GM19395 (cell line): Measurements from ENCODE around the gene UNK.

Experiments used
- ATAC-seq: cut with Tn5 transposase; IDR thresholded peaks from one replicate; pipeline ENCODE4 v1.9.1; 2021; ENCODE audit warnings: mild to moderate bottlenecking, moderate library complexity; ENCODE audit not compliant: unreplicated experiment

The UNK gene

GRCh38 chr17:75819116-75819515, 34.5 kb downstream of the UNK start:
- ATAC-seq: no peak

GRCh38 chr17:75819678-75820077, 35.1 kb downstream of the UNK start:
- no peak for ATAC-seq

DNA sequence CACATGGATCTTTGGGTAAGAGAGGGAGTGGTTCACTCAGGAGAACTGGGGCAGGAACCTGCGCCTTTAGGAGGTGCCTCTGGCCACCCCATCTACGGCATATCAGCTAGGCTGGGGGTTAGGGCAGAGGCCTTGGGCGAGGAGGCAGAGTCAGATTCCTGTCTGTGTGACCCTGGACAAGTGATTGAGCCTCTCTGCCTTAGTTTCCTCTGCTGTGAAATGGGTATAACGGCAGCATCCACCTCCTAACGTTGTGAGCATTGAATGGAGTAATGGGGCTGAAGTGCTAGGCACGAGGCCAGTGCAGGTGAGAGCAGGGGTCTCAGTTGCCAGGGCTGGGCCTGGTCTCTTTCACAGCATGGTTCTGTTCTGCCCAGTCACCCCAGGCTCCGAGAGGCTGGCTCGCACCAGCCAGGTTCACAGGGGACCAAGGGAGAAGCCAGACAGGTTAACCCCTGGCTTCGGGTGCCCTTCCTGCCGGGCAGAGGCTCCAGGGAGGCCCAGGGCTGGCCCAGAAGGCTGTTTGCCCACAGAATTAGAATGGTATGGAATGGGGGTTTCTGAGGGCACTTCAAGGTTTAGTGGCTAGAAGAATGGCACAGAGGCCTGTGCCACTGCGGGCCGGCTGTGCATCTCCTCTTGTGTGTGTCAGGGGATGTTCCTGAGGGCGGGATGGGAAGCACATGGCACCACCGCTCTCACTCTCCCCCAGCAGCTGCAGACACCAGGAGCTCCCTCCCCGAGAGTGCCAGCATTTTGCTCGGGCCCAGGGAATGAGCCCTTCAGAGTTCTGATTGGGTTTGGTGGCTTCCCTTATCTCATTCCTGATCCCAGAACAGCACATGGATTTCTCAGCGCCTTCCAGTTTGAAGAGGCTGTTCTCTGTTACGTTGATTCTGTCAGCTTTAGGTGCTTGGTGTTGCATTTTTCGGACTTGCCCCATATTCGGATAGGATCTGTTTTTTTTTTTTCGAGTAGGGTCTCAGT, 35.8 kb downstream of the UNK start:
- ATAC-seq: no peak

GRCh38 chr17:75821552-75821951, 36.9 kb downstream of the UNK start:
- ATAC-seq: no peak

- no peak for ATAC-seq
Observed at GRCh38 chr17:75822119-75822799, 37.7 kb downstream of the UNK start.

- no peak for ATAC-seq
Observed at GRCh38 chr17:75822800-75823166, 38.2 kb downstream of the UNK start.

DNA sequence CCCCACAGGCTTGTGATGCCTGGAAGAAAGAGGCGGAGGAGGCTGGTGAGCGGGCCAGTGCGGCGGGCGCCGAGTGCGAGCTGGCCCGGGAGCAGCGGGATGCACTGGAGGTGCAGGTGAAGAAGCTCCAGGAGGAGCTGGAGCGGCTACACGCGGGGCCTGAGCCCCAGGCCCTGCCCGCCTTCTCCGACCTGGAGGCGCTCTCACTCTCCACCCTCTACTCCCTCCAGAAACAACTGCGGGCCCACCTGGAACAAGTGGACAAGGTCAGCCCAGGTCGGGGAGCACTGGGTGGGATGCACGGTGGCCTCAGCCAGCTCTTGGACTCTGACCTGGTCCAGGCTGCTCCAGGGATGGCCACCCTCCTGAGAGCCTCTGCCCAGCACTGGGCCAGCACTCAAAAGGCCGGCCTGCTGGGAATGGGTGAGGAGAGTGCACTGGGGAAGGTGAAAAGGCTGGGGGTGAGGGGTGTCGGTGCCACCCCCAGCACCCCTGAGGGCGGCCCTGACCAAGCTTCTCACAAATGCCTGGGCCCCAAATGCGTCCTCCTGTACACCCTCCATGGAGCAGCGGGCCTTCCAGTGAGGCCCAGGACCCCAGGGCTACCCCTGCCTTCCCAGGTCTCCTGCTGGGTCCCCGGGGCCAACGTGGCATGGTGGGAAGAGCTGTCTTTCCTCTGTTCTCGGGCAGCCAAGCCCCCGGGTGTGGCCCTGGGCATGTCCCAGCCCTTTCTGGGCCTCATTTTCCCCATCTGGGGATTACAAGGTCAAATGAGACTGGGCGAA, 38.8 kb downstream of the UNK start:
- ATAC-seq: no peak

DNA sequence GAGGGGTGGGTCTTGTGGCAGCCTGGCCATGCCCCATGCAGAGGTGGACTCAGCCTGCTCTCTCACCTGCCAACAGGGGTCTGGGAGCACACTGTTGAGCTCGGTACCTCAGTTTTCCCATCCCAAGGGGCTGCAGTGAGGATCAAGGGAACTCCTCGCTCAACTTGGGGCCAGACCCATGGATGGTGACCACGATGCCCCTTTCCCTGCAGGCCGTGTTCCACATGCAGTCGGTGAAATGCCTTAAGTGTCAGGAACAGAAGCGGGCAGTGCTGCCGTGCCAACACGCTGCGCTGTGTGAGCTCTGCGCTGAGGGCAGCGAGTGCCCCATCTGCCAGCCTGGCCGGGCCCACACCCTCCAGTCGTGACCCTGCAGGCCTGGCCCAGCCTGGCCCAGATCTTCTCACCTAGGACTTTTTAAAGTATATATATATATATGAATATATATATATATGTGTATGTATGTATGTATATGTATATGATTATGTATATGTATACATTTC, 39.5 kb downstream of the UNK start:
- ATAC-seq: no peak

GRCh38 chr17:75824666-75825065, 40.1 kb downstream of the UNK start:
- no peak for ATAC-seq

- ATAC-seq: no peak
Observed at GRCh38 chr17:75825149-75825552, 40.5 kb downstream of the UNK start.

GRCh38 chr17:75825748-75826370, 41.3 kb downstream of the UNK start:
- ATAC-seq: no peak

GRCh38 chr17:75826561-75827307, 42.1 kb downstream of the UNK start:
- ATAC-seq: no peak

- no peak for ATAC-seq
Observed at GRCh38 chr17:75827308-75828075, 42.9 kb downstream of the UNK start.

DNA sequence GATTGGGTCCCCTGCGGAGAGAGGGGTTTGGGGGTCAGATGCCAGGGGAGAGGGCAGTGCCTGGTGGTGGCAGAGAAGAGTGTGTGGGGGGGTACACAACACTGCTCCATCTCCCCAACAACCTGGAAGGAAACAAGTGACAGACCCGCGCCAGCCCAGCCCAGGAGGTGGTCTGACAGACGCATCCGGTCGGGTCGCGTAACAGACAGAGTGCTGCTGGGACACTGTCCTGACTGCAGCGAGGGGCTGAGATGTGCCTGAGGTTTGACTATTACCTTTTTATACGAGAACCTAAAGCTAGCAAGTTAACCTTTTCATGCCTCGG, 43.4 kb downstream of the UNK start:
- ATAC-seq: no peak

- no peak for ATAC-seq
Observed at GRCh38 chr17:75828741-75829140, 44.1 kb downstream of the UNK start.

DNA sequence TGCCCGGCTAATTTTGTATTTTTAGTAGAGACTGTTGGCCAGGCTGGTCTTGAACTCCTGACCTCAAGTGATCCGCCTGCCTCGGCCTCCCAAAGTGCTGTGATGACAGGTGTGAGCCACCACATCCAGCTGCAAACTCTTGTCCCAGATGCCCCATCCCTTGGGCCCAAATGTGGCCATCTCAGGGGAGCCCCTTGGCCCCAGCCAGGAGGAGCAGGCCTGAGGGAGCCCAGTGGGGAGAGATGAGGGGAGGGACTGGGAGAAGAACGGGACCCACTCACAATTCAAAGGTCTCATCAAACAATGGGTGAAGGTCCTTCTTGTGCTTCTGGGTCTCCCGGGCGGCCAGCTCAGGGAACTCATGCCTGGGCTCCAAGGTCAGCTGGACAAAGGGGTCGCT, 45.1 kb downstream of the UNK start:
- no peak for ATAC-seq

- no peak for ATAC-seq
Observed at GRCh38 chr17:75830164-75831031, 45.8 kb downstream of the UNK start.

GRCh38 chr17:75831032-75831571, 46.5 kb downstream of the UNK start:
- ATAC-seq: no peak
